GM19193 (cell line): ENCODE results near the gene RER1.

Experiments
- POLR2A ChIP-seq: IDR thresholded peaks from 4 replicates; pipeline ENCODE4 v1.6.1; 2011; ENCODE audit not compliant: insufficient read depth, insufficient read length; ENCODE audit errors: extremely low read depth

RER1 gene, protein sequence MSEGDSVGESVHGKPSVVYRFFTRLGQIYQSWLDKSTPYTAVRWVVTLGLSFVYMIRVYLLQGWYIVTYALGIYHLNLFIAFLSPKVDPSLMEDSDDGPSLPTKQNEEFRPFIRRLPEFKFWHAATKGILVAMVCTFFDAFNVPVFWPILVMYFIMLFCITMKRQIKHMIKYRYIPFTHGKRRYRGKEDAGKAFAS

DNA sequence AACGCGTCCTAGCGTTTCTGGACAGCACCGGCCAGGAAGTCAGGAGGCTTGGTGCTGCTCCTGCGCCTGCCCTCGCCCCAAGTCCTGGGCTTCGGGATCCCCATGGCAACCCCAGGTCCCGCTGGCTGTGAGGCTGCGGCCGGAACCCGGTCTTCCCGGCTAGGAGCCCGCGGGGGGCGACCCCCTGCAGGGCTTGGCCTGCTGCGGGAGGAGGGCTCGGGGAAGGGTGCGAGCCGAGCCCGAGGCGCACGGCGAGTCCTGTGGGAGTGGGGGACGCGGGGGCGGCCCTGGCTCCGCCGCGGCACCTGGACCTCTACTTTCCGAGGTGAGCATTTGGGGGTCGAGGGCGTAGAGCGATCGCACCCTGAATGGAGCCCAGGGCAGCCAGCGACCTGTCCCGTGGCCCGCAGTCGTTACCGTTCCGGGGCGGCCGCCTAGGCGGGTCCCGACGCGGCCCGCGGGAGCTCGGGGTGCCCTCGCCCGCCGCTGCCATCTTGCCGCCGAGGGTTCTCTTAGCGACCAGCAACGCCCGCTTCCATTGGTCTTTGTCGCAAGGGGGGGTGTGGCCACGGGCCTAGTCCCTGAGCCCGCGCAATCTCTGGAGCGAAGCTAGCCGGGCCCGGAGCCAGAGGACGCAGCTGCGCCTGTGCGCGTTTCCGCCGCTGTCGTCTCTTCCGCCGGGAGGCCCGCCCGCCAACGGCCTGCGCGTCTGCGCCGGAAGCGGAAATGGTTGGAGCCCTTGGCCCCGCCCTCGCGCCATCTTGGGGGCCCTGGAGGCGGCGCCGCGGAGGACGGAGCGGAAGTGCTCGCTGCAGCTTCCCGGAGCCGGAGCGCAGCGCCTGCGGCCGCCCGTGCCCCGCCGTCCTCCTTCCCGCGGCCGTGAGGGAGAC, at the start of gene RER1, which contains the start of gene MORN1:
Gene RER1, plus strand, starts transcription at position 801 of the 890 bp plus-strand sequence. CDS start 3,950 bp downstream, outside the sequence.
Gene MORN1, minus strand, starts transcription at position 514 of the 890 bp plus-strand sequence. Its CDS starts 21 bp downstream, at position 493.
- TF ChIP-seq POLR2A, result peak; percentile 85

GRCh38 chr1:2342384-2343022, 49.1 kb upstream of the RER1 start:
- no peak for TF ChIP-seq POLR2A

GRCh38 chr1:2343023-2343935, 48.4 kb upstream of the RER1 start:
- no peak for TF ChIP-seq POLR2A

DNA sequence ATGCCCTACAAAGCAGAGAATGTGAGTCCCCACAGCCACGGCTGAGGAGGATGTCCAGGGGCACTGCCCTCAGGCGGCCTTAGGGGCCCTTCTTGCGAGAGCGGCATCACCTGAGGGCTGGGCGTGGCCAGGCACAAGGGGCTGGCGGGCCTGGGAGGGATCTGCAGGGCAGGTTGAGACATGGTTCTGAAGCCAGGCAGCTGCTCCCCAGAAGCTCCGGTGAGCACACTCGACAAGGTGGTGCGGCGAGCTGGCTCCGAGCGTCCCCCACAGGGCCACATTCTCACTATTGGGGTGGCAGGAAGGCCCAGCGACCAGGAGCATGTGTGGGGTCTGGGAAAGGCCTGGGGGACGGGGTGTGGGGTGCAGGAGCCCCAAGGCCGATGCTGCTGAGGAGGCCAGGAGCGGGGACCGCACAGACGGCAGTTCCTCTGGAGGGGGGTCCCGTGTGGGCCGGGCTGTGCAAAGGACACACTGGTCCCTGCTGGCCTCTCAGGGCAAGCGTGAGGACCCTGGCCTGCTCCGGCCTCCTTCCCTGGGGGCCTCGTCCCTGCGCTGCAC, 47.4 kb upstream of the RER1 start:
- TF ChIP-seq POLR2A, result no peak

- no peak for TF ChIP-seq POLR2A
These were observed 46.8 kb upstream of the RER1 start for GRCh38 chr1:2344744-2345296.

GRCh38 chr1:2345297-2346075, 46.2 kb upstream of the RER1 start:
- TF ChIP-seq POLR2A, result no peak

DNA sequence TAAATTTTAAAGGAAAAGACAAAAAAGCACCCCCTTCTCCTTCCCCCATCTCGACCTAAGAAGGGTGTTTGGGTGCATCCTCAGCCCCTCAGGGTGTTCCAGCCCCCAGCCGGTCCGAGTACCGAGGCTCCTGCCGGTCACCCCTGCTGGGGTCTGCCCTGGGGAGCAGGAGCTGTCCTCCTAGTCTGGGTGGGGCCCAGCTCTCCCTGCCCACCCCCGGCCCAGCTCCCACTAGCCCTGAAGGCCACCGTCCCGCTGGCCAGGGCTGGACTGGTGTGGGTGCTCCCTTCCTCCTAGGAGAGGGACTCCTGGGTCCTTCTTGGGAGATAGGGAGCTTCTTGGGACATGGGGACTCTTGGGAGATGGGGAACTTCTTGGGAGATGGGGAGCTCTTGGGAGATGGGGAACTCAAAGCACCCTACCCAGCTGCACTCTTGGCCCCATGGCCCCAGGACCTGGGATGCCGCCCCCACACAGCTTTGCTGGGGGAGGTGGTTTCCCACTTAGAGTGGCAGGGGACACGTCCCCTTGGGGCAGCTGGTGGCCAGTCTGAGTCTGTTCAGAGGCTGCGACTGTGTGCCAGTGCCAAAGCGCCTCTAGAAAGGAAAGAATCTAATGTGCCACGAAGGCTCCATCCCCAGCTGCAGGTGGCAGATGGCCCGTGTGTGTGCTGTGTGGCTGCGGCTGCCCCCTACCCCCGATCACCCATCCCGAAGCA, 44.8 kb upstream of the RER1 start:
- TF ChIP-seq POLR2A, result no peak

DNA sequence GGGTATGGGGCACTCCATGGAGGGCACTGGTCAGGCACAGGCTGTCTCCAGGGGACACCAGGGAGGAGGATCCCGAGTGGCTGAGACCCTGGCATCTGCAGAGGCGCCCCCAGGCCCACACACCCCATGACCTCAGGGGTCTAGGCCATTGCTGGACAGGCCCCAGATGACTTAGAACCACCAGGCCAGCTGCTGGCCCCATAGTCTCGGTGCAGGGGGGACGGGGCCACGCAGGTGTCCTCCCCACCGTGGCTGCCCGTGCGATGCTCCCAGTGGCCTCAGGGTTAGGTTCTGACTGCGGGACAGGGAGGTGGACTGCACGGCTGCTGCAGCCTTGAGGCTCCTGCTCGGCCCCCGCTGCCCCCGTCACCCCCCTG, 44.2 kb upstream of the RER1 start:
- no peak for TF ChIP-seq POLR2A

- TF ChIP-seq POLR2A, result no peak
These were observed 43.7 kb upstream of the RER1 start for GRCh38 chr1:2347896-2348295.

- TF ChIP-seq POLR2A, result no peak
These were observed 43.0 kb upstream of the RER1 start for GRCh38 chr1:2348346-2349325.

- TF ChIP-seq POLR2A, result no peak
These were observed 41.8 kb upstream of the RER1 start for GRCh38 chr1:2349806-2350205.
